KG1 (cell line): ENCODE measurements around the gene CPTP.

Source experiments
- DNase-seq: peaks from one replicate; lab custom pipeline; 2025; lab: John Stamatoyannopoulos, UW

CPTP gene

GRCh38 chr1:1292442-1292779 is 32.2 kb upstream of the CPTP start:
- DNase-seq: no peak

GRCh38 chr1:1292851-1293250 is 31.8 kb upstream of the CPTP start:
- no peak for DNase-seq

GRCh38 chr1:1293263-1294249 is 31.0 kb upstream of the CPTP start:
- DNase-seq: no peak

GRCh38 chr1:1294250-1294890 is 30.2 kb upstream of the CPTP start:
- DNase-seq: no peak

GRCh38 chr1:1295154-1295923 is 29.3 kb upstream of the CPTP start:
- no peak for DNase-seq

GRCh38 chr1:1296070-1297061 is 28.2 kb upstream of the CPTP start:
- DNase-seq: no peak

- DNase-seq: no peak
Observed at GRCh38 chr1:1297802-1298424, 26.7 kb upstream of the CPTP start.

- DNase-seq: no peak
Observed at GRCh38 chr1:1298861-1299685, 25.5 kb upstream of the CPTP start.

GRCh38 chr1:1299686-1300351 is 24.8 kb upstream of the CPTP start:
- no peak for DNase-seq

GRCh38 chr1:1300352-1300739 is 24.3 kb upstream of the CPTP start:
- no peak for DNase-seq

GRCh38 chr1:1302006-1302430 is 22.6 kb upstream of the CPTP start:
- DNase-seq: no peak

GRCh38 chr1:1302951-1303509 is 21.6 kb upstream of the CPTP start:
- DNase-seq: no peak

- no peak for DNase-seq
Observed at GRCh38 chr1:1303736-1304135, 20.9 kb upstream of the CPTP start.

GRCh38 chr1:1304331-1305299 is 20.0 kb upstream of the CPTP start:
- DNase-seq: no peak

GRCh38 chr1:1305300-1306069 is 19.1 kb upstream of the CPTP start:
- no peak for DNase-seq

GRCh38 chr1:1306070-1306660 is 18.4 kb upstream of the CPTP start:
- DNase-seq: no peak
